GM13977 (cell line): ENCODE data around the gene IQCE.

ENCODE experiments used
- DNase-seq: peaks from one replicate; pipeline ENCODE4 v3.0.0; 2012; ENCODE audit warnings: low spot score
- CTCF ChIP-seq: IDR thresholded peaks from 2 replicates; pipeline ENCODE4 v1.5.1; 2012; ENCODE audit warnings: mild to moderate bottlenecking, control low read depth; ENCODE audit not compliant: insufficient read depth; ENCODE audit errors: extremely low read depth, missing control alignments
- in situ Hi-C: fragments of 300-500 bp; cut with MboI; formaldehyde crosslinking; loops from one replicate; pipeline ENCODE4 v1.12.0; 2022; ENCODE audit warnings: low sequenced_read_pairs, low pct_unique_long_range_greater_than_20kb, mixed read lengths, inconsistent platforms; ENCODE audit not compliant: unreplicated experiment

The IQCE gene

DNA sequence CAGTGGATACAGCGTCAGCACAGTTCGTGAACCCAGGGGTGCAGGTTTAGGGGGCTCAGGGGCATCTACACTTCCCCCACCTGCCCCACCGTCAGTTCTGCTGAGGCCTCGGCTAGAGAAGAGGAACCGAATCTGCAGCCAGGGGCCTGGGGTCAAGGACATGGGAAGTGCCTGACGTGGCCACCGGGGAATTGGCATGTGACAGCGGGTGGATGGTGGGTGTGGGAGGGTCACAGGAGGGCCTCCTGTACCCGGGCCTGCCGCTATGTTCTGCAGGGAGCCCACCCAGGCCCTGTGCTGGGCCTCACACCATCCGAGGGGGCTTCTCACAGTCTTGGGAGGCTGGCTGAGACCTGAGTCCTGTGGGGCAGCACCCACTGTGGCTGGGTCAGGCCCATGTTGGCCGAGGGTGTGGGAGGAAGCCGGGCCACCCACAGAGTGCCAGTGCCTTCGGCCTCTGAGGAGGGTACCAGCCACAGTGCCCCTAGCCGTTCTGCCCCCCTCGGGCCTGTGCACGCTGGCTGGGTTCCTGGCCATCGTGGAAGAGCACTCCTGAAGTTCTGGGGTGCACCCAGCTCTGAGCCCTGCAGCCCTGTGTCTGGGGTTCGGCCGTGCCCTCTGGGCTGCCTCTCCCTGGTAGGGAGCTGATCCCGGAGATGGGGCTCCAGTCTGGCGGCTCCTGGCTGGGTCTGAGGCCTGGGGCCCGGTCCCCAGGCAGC, 78.9 kb downstream of the IQCE start:
- in situ Hi-C loops, result no loop called here
- TF ChIP-seq CTCF, result no peak
- DNase-seq, result peak; percentile 59

DNA sequence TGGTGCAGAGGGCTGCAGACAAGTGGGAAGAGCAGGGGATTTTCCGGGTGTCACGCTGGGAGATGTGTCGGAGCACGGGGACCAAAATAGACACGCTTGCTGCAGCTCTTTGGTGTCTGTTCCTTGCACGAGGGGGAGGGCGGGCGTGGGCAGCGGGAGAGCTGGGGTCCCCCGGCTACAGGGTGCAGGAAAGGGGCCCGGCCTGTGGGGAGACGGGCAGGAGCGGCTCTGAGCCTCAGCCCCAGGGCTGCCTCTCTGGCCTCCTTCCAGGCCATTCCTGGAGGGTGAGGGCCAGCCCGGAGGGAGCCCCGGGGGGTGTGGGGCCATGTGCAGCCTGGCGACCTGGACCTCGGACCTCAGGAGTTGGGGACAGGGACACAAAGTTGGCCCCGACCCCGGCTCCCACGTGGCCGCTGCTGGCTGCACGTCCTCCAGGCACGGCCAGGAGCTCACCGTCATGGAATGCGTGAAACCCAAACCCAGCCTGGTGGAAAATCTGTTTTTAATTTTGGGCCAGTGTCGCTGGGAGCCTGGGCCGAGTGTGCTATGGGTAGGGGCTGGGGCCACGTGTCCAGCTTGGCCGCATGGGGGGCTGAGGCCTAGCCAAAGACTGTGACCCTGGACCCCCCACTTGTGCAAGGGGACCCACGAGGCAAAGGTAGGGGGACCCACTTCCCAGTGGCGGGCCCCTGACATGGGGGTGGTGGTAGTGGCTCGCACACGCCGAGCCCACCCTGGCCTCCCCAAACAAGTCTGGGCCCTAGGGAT, 79.6 kb downstream of the IQCE start:
- TF ChIP-seq CTCF, result no peak
- in situ Hi-C loops, result no loop called here
- no peak for DNase-seq

- DNase-seq, result no peak
- no peak for TF ChIP-seq CTCF
- in situ Hi-C loops, result no loop called here
These were observed 80.5 kb downstream of the IQCE start for GRCh38 chr7:2639181-2639681.

DNA sequence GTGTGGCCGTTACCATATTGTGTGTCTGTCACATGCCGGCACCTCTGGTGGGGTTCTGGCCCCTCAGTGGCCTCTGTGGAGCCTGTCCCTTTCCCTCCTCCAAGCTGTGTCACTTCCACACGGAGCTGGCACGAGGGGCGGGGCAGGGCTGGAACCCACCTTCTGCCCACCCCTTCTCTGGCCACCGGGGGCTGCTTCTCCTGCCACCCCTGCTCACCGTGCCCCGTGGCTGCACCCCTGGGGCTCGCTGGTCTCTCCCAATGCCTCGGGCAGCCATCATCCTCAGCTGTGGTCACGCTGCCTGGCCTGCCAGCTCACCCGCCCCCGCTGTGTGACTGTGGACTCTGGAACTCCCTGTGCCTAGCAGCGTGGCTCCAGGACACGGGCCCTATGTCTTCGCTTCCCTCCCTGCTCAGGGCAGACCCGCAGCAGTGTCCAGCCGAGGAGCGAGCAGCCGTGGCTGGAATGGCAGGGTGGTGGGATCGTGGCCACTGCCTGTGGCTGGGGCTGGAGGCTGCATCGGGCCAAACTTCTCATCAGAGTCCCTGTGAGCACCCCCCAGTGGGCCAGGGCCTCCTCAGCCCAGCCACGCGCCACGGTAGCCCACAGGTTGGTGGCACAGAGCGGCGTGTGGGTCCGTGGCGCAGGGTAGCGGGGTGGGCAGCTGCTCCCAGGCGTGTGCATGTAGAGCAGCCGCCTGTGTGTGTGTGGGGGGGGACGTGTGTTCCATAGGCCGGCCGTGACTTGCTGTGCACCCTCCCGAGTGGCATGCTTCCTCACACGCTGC, 81.1 kb downstream of the IQCE start:
- in situ Hi-C loops, result no loop called here
- DNase-seq, result no peak
- no peak for TF ChIP-seq CTCF

DNA sequence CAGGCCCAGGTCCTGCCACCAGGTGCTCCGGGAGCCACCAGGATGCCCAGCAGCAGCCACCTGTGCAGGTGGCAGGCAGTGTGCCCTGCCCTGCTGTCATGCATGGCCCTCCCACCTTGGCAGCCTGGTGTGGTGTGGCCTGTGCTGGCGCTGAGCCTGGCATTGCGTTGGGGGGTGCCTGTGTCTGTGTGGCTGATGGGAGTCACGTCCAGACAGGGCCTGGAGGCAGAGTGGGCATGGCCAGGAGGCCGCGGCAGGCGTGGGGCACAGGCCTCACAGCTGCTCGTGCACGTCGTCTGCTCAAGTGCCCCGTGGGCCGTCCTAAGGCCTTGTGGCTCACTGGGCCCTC, 81.7 kb downstream of the IQCE start:
- TF ChIP-seq CTCF, result no peak
- DNase-seq, result no peak
- in situ Hi-C loops, result no loop called here

- no peak for TF ChIP-seq CTCF
- in situ Hi-C loops, result no loop called here
- DNase-seq, result no peak
These were observed 82.1 kb downstream of the IQCE start for GRCh38 chr7:2640846-2641316.
